NCI-H1092 (cell line): Measurements from ENCODE around the gene HSCB.
"Not testable (repeated sequence)": the region's sequence is repeated elsewhere in the genome, so short reads cannot be mapped to it uniquely, and the experiment has no call there.

ENCODE experiments used
- DNase-seq: peaks from one replicate; lab custom pipeline; 2025; lab: John Stamatoyannopoulos, UW

HSCB gene

DNA sequence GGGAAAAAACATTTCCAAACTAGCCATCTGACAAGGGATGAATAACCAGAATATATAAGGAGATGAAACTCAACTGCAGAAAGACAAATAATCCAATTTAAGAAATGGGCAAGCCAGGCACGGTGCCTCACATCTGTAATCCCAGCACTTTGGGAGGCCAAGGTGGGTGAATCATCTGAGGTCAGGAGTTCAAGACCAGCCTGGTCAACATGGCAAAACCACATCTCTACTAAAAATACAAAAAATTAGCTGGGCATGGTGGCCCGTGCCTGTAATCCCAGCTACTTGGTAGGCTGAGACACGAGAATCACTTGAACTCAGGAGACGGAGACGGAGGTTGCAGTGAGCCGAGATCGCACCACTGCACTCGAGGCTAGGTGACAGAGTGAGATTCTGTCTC lies 3.0 kb upstream of the HSCB start:
- not testable (repeated sequence) for DNase-seq

DNA sequence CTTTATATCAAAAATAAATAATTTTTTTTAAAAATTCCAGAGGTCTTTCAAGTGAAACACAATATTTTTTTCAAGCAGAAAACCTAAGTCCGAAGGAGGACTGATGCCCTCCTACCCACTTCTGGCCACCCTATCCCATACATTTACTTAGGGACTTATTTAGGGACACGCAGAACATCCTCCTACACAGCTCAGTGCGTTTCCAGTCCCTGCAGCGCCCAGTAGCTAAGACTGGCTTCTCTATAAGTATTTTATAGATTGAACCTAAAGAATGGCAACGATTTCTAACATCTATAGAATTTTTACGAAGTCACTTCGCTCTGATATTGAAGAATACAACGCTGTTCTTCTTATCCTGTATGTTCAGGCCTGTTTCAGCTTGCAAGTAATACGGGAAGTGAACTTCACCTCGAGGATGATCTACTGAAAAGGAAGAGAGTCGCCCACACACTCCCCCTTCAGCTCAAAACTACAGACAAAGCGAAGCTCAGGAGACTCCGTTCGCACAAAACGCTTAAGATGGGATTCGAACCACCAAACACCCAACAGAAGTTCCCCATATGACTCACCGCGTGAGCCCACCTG lies 547 bp upstream of the HSCB start:
- DNase-seq: no peak

DNA sequence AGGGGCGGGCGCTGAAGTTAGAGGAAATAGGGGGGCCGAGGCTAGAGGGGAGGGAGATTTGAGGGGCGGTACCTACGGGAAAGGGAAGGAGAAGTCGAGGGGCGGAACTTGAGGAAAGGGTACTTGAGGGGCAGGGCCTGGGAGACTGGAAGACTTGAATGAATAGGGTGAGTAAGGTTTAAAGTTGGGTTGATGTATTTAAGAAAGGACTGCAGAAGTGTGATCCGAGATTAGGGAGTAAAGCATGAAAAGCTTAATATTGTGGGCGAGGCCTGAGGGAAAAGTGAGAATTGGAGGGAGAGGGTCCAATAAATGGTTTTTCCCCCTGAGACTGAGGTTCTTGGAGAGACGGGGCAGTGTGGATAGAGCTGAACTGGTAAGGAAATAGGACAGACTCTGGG lies 723 bp downstream of the HSCB start:
- DNase-seq: no peak

DNA sequence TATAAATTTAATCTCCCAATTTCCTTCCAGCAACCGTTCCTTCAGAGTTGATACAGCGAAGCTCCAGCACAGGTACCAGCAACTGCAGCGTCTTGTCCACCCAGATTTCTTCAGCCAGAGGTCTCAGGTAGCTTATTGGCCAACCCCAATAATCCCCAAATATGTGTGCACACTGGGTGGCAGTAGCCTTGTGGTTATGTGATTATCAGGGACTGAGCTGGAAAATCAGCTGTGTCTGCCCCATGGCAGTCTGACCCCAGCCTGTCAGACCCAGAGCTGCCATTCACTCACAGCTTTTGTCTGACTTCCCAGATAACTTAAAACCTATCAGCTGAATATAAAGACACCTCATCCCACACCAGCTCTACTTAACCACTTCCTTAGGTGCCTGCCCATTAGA lies 2.0 kb downstream of the HSCB start:
- no peak for DNase-seq

DNA sequence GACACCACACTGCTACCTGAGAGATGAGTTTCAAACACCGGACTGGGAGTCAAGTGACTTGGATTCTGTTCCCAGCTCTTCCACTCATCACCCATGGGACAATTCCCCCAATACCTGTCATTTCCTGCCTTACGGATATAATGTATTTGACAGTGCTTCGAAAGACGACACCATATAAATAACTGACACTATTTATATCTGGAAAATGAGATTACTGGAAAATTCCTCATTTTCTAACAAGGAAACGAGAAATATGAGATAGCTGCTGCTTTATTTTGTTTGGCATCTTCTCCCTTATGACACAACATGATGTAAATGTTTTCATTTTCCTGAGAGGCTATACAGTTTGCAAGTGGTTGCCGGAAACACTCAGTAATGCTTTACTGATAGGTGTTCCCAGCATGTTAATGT lies 8.6 kb downstream of the HSCB start:
- DNase-seq: no peak

DNA sequence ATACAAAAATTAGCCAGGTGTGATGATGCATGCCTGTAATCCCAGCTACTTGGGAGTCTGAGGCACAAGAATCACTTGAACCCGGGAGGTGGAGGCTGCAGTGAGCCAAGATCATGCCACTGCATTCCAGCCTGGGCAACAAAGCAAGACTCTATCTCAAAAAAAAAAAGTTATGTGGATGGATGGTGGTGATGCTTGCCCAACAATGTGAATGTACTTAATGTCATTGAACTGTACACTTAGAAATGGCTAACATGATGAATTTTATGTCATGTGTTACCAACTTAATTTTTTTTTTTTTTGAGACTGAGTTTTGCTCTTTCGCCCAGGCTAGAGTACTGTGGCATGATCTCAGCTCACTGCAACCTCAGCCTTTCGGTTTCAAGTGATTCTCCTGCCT lies 12.7 kb downstream of the HSCB start:
- not testable (repeated sequence) for DNase-seq

DNA sequence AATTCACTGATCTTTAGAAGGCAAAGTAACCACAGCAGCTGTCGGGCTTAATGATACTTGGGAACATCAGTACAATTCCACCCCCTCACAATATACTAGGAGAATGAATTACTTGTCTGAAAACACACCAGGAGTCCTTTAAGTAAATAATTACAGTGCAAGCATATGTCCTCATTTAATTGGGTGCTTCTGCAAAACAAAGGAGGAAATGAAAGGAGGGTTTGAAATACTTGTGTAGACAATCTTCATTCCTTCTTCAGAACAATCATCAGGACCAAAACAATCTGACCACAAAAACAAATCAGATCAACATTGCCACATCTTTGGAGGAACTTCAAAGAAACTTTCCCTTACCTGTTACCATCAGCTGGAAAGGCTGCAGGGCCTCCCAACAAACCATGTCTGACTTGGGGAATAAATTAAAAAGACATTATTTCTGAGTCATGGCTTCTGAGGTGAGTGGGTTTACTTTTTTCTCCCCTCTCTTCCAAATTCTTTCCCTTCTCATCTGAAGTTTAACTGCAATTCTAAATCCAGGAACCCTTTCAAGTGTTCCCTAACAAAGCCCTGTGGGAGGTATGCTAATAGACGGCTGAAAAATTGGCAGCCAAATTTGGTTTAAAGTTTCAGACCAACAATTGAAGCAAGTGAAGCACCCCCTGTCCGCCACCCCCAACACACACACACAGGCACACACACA lies 18.2 kb downstream of the HSCB start:
- DNase-seq: no peak

DNA sequence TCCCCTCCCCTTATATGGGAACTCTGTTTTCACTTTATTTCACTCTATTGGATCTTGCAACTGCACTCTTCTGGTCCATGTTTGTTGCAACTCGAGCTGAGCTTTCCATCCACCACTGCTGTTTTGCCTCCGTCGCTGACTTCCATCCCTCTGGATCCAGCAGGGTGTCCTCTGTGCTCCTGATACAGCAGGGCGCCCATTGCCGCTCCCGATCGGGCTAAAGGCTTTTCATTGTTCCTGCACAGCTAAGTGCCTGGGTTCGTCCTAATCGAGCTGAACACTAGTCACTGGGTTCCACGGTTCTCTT lies 19.6 kb downstream of the HSCB start:
- no peak for DNase-seq

DNA sequence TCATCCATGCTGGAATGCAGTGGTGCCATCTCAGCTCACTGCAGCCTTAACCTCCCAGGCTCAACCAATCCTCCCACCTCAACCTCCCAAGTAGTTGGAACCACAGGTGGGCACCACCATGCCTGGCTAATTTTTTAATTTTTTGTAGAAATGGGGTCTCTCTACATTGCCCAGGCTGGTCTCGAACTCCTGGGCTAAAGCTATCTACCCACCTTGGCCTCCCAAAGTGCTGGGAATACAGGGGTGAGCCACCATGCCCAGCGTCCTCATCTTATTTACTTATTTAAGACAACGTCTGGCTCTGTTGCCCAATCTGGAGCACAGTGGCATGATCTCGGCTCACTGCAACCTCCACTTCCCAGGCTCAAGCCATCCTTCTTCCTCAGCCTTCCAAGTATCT lies 20.2 kb downstream of the HSCB start:
- not testable (repeated sequence) for DNase-seq

DNA sequence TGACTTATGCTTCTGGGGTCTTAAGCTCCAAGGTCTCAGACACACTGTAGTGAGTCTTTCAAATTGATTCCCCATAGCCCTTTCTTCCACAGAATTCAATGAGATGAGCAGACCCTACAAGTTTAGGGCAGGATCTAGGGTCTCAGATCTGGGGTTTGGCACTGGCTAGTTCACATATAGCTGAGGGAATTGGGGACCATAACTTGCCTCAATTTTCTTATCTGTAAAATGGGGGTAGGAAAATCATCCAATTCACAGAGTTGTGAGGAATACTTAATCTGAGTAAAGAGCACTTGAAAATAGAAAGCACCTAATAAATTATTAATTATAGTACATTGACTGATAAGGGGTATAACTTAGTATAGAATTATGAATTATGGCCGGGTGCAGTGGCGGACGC lies 24.8 kb downstream of the HSCB start:
- no peak for DNase-seq

DNA sequence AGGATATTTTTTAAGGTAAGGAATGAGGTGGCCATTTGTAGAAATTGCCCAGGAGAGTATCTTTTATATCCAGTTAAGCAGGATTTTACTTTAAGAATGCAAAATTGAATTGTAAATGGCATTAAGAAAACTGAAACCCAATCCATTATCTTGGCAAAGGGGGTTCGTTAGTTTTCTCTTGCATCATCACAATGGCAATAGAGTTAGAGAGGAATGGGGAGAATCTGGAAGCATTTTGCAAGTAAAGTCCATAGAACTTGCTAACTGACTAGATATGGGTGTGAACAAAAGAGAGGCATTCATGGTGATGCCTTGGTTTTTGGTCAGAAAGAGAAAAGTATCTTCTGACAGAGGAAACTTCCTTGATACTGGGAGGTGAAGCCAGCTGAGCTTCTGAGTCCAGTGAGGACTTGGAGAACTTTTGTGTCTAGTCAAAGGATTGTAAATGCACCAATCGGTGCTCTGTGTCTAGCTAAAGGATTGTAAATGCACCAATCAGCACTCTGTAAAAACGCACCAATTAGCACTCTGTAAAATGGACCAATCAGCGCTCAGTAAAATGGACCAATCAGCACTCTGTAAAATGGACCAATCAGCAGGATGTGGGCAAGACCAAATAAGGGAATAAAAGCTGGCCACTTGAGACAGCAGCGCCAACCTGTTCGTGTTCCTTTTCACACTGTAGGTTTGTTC lies 27.0 kb downstream of the HSCB start:
- DNase-seq: no peak

DNA sequence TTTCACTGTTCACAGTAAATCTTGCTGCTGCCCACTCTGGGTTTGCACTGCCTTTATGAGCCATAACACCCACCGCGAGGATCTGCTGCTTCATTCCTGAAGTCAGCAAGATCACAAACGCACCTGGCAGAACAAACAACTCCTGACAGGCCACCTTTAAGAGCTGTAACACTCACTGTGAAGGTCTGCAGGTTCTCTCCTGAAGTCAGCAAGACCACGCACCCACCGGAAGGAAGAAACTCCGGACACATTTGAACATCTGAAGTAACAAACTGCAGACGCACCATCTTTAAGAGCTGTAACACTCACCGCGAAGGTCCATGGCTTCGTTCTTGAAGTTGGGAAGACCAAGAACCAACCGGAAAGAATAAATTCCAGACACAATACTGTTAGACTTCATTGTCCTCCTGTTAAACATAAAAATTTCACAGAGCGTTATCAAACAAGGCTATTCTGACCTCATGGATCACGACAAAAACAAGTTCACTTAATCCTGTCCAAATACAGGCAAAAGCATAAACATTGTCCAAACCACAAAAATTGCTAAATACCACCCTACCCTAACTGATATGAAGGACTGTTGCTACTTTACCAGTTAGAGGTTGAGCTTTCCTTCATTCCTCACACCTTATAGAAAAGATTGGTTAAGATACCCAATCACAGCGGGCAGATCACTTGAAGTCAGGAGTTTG lies 27.7 kb downstream of the HSCB start:
- no peak for DNase-seq

DNA sequence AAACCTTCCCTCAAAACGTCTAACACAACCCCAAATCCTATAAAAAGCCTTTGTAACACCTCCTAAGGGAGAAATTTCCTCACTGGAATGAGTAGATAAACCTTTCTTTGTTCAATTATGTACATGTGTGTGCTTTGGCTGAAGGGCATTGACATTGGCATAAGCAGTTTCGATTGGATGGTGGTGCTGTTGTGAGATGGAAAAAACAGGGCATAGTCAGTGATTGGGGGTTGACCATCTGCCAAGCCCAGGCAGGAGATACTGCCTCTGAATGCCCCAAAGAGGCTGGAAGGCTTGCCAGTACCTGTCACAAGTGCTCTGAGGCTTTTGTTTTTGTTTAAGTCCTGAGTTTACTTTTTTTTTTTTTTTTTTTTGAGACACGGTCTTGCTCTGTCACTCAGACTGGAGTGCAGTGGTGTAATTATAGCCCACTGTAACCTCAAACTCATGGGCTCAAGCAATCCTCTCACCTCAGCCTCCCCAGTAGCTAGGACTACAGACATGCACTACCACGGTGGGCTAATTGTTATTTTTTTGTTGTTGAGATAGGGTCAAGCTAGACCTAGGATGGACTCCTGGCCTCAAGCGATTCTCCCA lies 29.5 kb downstream of the HSCB start:
- DNase-seq: peak; percentile 54

DNA sequence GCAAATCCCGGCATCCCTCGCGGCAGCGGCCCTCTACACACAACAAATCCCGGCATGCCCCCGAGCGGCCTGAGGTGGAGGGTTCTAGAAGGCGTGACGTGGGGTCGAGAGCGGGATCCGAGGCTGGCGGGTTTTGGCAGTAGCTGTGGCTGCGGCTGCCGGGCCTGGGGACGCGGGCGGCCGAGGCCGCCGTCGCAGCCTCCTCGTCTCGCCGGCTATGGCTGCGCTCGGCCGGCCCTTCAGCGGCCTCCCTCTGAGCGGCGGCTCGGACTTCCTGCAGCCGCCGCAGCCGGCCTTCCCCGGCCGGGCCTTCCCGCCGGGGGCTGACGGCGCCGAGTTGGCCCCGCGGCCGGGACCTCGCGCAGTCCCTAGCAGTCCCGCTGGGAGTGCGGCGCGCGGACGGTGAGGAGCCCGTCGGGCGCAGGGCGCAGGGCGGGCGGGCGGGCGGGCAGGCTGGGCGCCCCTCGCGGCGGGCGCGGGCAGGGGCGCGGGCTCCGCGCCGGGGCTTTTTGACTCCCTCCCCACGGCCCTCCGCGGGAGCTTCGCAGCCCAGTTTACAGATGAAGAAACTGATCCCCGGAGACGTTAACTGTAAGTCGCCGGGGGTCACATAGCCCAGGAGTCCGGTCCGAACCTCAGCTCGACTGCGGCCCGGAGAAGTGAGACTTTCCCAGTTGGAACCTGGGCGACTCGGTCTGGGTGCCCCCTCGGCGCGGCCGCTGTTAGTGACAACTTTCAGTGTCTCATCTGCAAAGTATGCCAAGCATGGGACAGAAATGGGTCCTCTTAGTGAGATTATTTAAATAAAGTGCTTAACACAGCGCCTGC lies 31.0 kb downstream of the HSCB start, which contains the start of gene CCDC117:
Gene CCDC117 (plus strand): TSS at position 63 of the 828 bp plus-strand sequence. CDS start 155 bp downstream, at position 218.
- peak; percentile 94 for DNase-seq

DNA sequence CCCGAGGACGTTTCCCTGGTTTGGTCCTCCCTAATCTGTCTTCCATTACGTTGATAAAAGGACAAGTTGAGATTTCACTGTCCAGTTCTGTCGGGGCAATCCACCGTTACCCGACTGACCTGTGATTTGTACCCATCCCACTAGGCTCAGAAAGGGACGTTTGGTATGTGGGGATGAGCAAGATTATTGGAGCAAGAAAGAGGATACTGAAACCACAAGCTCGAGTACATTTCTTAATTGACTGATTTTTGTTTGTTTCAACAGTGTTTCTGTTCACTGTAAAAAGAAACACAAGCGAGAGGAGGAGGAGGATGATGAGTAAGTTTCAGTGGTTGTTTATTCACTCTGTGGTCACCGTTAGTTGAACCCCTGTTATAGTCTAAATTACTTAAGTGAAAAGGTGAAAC lies 31.6 kb downstream of the HSCB start:
- DNase-seq: no peak

DNA sequence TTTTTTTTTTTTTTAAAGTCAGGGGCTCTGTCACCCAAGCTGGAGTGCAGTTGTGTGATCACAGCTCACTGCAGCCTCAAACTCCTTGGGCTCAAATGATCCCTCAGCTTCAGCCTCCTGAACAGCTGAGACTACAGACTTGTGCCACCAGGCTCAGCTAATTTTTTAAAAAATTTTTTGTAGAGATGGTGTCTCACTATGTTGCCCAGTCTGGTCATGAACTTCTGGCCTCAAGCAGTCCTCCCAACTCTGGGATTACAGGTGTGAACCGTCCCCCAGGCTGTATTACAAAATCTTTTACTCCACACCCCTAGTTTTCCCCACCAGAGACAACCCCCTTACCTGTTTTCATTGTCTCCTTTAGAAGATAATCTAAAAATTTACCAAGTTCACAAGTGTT lies 32.5 kb downstream of the HSCB start:
- no peak for DNase-seq

DNA sequence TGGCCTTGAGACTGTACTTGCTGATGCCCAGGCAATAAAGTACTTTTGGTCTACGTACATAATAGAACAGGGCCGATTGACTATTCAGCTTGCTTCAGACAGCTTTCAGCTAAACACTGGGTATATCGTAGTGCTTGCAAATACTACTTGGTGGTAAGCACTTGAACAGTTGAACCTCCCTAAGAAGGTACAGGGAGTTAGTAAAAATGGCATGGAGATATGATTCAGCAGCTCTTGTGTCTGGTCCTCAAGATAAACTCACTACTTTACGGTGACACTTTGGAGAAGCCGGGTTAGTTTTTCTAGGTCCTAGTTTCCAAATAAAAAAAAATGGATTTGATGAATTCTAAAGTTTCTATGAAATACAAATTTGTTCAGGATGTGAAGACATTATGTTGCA lies 38.0 kb downstream of the HSCB start:
- DNase-seq: no peak

DNA sequence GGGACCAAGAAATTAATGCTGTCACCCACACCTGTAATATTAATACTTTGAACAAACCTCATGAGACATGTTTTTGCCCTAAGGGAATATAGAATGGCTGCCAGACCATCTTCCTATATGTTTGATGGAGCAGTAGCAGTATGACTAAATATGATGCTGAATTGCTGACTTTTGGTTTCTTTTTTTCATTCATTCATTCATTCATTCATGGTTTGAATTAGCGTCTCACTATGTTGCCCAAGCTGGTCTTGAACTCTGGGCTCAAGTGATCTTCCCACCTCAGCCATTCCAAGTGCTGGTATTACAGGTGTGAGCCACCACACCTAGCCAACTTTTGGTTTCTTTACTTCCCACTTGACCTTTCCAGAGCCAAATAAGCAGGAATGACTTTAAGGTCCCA lies 38.5 kb downstream of the HSCB start:
- no peak for DNase-seq

DNA sequence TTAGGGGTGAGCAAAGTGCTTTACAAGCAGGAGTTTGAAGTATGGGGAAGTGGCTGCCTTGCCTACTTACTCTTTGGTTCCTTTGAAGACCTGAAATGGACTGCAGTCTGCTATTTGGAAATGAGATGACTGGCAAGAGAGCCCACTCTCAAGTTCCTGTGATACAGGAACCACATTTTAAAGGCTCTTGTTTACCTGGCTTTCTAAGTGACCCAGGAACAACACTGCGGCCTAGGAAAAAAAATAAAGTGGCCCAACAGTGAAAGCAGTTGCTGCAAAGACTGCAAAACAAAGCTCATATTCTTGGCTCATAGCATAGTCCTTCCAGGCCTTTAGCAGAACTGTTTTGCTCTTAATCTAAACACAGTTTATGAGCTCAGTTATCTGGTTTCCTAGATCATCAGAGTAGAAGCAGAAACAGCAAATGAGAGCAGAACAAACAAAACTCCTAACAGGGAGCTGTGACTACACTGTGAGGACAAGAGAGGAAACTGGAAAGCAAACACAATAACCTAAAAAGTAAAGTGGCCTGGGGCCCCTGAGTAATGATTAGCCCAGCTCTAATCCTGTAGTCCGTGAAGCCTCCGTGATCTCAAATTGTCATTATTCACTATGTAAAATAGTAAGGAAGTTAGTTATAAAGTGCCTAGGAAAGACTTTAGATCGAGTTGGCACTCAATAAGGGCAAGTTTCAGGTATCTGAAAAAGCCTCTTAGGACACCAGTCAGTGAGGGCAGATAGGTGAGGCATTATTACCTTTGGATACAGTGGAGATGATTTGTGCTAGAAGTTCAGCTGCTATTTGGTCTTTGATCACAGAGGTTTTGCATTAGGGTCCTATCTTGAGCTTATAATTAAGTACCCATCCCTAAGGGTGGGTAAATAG lies 42.2 kb downstream of the HSCB start:
- DNase-seq: no peak

DNA sequence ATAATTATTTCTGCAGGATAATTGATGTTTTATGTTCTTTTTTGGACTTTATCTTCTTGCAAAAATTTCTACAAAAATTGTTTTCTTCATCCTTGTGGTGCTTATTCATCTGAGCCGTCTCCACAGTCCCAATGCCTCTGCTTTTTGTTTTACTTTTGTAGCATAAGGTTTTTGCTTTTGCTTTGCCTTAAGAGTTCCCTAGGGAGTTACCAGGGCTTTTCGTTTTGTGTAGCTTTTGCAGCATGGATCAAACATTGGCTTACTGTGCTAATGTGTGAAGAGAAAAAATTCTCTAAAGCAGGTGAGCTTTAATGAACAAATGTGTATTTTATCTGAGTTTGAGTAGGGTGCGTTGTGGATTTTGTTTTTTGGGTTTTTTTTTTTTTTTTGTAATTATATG lies 46.8 kb downstream of the HSCB start:
- no peak for DNase-seq

DNA sequence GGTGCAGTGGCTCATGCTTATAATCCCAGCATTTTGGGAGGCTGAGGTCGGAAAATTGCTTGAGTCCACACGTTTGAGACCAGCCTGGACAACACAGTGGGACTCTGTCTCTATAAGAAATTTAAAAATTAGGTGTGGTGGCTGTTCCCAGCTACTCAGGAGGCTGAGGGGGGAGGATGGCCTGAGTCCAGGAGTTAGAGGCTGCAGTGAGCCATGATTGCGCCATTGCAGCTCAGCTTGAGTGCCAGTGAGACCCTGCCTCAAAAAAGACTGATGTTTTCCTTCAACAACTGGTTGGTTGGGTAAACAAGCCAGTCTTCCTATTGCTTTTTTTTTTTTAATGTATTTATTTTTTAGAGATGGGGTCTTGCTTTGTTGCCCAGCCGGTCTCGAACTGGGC lies 49.3 kb downstream of the HSCB start:
- DNase-seq: no peak
